NCI-H2227 treated with DMSO at 0.1 percent for 48 hours (cell line): Measurements from ENCODE around the gene FAM174B.
"Not testable (repeated sequence)": the region's sequence is repeated elsewhere in the genome, so short reads cannot be mapped to it uniquely, and the experiment has no call there.

ENCODE experiments used
- DNase-seq: peaks from one replicate; lab custom pipeline; 2025; lab: John Stamatoyannopoulos, UW

The FAM174B gene

GRCh38 chr15:92617549-92618520, 37.7 kb downstream of the FAM174B start:
- no peak for DNase-seq

- DNase-seq, result no peak
Observed at GRCh38 chr15:92616621-92617548, 38.7 kb downstream of the FAM174B start.

GRCh38 chr15:92614791-92615785, 40.5 kb downstream of the FAM174B start:
- DNase-seq, result no peak

GRCh38 chr15:92614301-92614700, 41.3 kb downstream of the FAM174B start:
- no peak for DNase-seq

- no peak for DNase-seq
Observed at GRCh38 chr15:92613841-92614240, 41.7 kb downstream of the FAM174B start.

GRCh38 chr15:92612891-92613290, 42.7 kb downstream of the FAM174B start:
- no peak for DNase-seq

GRCh38 chr15:92611995-92612745, 43.4 kb downstream of the FAM174B start:
- DNase-seq, result no peak

- DNase-seq, result no peak
Observed at GRCh38 chr15:92611150-92611549, 44.4 kb downstream of the FAM174B start.

GRCh38 chr15:92610101-92610520, 45.5 kb downstream of the FAM174B start:
- DNase-seq, result no peak

- DNase-seq, result no peak
Observed at GRCh38 chr15:92608866-92609700, 46.5 kb downstream of the FAM174B start.

GRCh38 chr15:92606836-92607150, 48.8 kb downstream of the FAM174B start:
- not testable (repeated sequence) for DNase-seq

- DNase-seq, result no peak
Observed at GRCh38 chr15:92606126-92606835, 49.3 kb downstream of the FAM174B start.

- DNase-seq, result no peak
Observed at GRCh38 chr15:92605225-92605944, 50.2 kb downstream of the FAM174B start.

GRCh38 chr15:92603743-92604470, 51.7 kb downstream of the FAM174B start:
- no peak for DNase-seq

GRCh38 chr15:92603278-92603677, 52.3 kb downstream of the FAM174B start:
- DNase-seq, result no peak

- DNase-seq, result no peak
Observed at GRCh38 chr15:92602267-92602593, 53.3 kb downstream of the FAM174B start.

- DNase-seq, result no peak
Observed at GRCh38 chr15:92601592-92602266, 53.8 kb downstream of the FAM174B start.
